Esophagus squamous epithelium (tissue), 4 donors: ENCODE data around the gene STX1A.

Experiments
- POLR2A ChIP-seq, 4 donors: fragments of 450-650 bp; IDR thresholded peaks; one replicate each; pipeline ENCODE4 v1.6.1; 2017; ENCODE audit warnings: antibody characterized with exemption in 4 of 4, mild to moderate bottlenecking in 4 of 4, moderate library complexity in 3 of 4
- TF ChIP-seq, protein P1 (sequence below), 6 experiments: fragments of 450-650 bp in 4 of 6; fragments of 200-600 bp in 2 of 6; sonication (generic) in 2 of 6; IDR thresholded peaks; one replicate each; pipeline ENCODE4 v1.5.1; 2016 to 2019; ENCODE audit warnings: antibody characterized with exemption in 6 of 6, mild to moderate bottlenecking in 4 of 6, moderate library complexity in 4 of 6

DNA sequence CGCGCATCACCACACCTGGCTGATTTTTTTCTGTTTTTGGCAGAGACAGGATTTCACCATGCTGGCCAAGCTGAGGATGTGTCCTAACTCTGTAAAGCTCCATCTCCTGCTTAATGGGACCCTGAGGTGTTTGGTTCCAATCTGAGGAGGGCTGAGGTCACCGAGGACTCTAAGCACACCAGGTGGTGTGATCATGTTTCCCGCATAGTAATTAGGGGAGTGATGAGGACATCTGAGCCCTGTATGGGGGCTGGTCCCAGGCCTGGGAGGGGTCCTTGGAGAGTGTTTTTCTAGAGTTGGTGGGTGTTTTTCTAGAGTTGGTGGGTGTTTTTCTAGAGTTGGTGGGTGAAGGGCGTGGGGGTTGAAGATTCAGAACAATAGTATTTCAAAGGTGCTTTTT, 22.1 kb upstream of the STX1A start:
- TF ChIP-seq, protein P1, sequence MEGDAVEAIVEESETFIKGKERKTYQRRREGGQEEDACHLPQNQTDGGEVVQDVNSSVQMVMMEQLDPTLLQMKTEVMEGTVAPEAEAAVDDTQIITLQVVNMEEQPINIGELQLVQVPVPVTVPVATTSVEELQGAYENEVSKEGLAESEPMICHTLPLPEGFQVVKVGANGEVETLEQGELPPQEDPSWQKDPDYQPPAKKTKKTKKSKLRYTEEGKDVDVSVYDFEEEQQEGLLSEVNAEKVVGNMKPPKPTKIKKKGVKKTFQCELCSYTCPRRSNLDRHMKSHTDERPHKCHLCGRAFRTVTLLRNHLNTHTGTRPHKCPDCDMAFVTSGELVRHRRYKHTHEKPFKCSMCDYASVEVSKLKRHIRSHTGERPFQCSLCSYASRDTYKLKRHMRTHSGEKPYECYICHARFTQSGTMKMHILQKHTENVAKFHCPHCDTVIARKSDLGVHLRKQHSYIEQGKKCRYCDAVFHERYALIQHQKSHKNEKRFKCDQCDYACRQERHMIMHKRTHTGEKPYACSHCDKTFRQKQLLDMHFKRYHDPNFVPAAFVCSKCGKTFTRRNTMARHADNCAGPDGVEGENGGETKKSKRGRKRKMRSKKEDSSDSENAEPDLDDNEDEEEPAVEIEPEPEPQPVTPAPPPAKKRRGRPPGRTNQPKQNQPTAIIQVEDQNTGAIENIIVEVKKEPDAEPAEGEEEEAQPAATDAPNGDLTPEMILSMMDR (IDR thresholded peaks at IDR 0.05): no peak
- TF ChIP-seq POLR2A (IDR thresholded peaks at IDR 0.05): no peak
